ENCODE data around the gene MORC2.

GRCh38 chr22:30969532-30970355, 1.2 kb upstream of the MORC2 start:
- TF ChIP-seq THRA (CRISPR knock-in tag; IDR thresholded peaks at IDR 0.05; ENCODE audit: borderline replicate concordance) (no peak), CTCF (CRISPR knock-in tag; IDR thresholded peaks at IDR 0.05) (no peak; the same call in 1 of the 2 replicates), LCORL (IDR thresholded peaks at IDR 0.05) (no peak), LCORL (CRISPR knock-in tag; IDR thresholded peaks at IDR 0.05) (no peak), SALL2 (CRISPR knock-in tag; IDR thresholded peaks at IDR 0.05) (no peak), POLR2A (IDR thresholded peaks at IDR 0.05; ENCODE audit: insufficient read depth in 1 of 2, low read depth in 2 of 2, low read length in 2 of 2) (no peak), THAP11 (CRISPR knock-in tag; IDR thresholded peaks at IDR 0.05) (no peak), ZBTB10 (CRISPR knock-in tag; IDR thresholded peaks at IDR 0.05; ENCODE audit: borderline replicate concordance) (no peak), ZNF256 (CRISPR knock-in tag; conservative IDR thresholded peaks at IDR 0.05) (no peak), FLYWCH1 (CRISPR knock-in tag; IDR thresholded peaks at IDR 0.05) (no peak), KLF11 (CRISPR knock-in tag; IDR thresholded peaks at IDR 0.05) (no peak)

All from HepG2 (cell line).